Thymus (tissue), 11 donors: ENCODE measurements around the gene BRSK1. TPM values are rescaled to one million over a fixed set of nuclear protein-coding genes. Genes with fewer than 3 reads are reported as not detected.

Experiments
- DNase-seq, 9 donors: peaks; one replicate each; pipeline ENCODE4 v3.0.0-alpha.2; 2013; ENCODE audit warnings: low spot score in 9 of 9, low read depth in 6 of 9, missing footprints in 1 of 9
- H3K27ac ChIP-seq, 2 donors: one replicate each; pipeline ENCODE4 v1.5.1; 2013; ENCODE audit warnings: control low read depth in 1 of 2, low read depth in 1 of 2, low read length in 1 of 2, mild to moderate bottlenecking in 1 of 2, moderate library complexity in 1 of 2
- H3K27me3 ChIP-seq, 2 donors: one replicate each; pipeline ENCODE4 v1.5.1; 2013; ENCODE audit warnings: low read length in 1 of 2; ENCODE audit not compliant: control insufficient read depth in 2 of 2, insufficient read depth in 1 of 2
- H3K36me3 ChIP-seq, 2 donors: one replicate each; pipeline ENCODE4 v1.5.1; 2013; ENCODE audit warnings: low read length in 1 of 2, mild to moderate bottlenecking in 1 of 2, moderate library complexity in 1 of 2; ENCODE audit not compliant: control insufficient read depth in 2 of 2, insufficient read depth in 2 of 2
- H3K4me1 ChIP-seq, 2 donors: one replicate each; pipeline ENCODE4 v1.5.1; 2013; ENCODE audit warnings: low read length in 2 of 2; ENCODE audit not compliant: control insufficient read depth in 2 of 2, insufficient read depth in 2 of 2
- H3K4me3 ChIP-seq, 2 donors: one replicate each; pipeline ENCODE4 v1.5.1; 2013; ENCODE audit warnings: low read length in 2 of 2, control low read depth in 1 of 2, mild to moderate bottlenecking in 1 of 2
- H3K9me3 ChIP-seq, 2 donors: one replicate each; pipeline ENCODE4 v1.5.1; 2013; ENCODE audit warnings: low read length in 1 of 2, mild to moderate bottlenecking in 1 of 2; ENCODE audit not compliant: control insufficient read depth in 2 of 2, insufficient read depth in 1 of 2
- WGBS: extraction: QIAGEN DNeasy Blood & Tissue Kit; methylation state at CpG from one replicate; pipeline ENCODE4 v1.1.7; 2013; 5-methylcytosine and 5-hydroxymethylcytosine counted together
- polyA plus RNA-seq: library from polyadenylated mRNA; stranded (reverse); fragments of 200-250 nt; gene quantifications from one replicate; pipeline ENCODE4 v1.2.3, GENCODE V29; 2013
- total RNA-seq: library from RNA; stranded (reverse); fragments of 120-200 nt; gene quantifications from one replicate; pipeline ENCODE4 v1.2.4, GENCODE V29; 2013
- donor health status: healthy.

The BRSK1 gene
- total and polyA plus RNA-seq, 2 donors = 2.9 to 3.1 TPM

GRCh38 chr19:55358943-55359908, 75.4 kb downstream of the BRSK1 start:
- Histone ChIP-seq H3K4me1 (peaks cover 2 to 3% of the 10 kb centered on the region in 2 donors), H3K27ac (peak overlapping the region in 1 of 2 donors; percentile 72), H3K27me3 (peaks cover 22 to 66% of the 10 kb centered on the region in 2 donors), H3K36me3 (no peaks in the 10 kb centered on the region), H3K4me3 (no peak overlapping the region), H3K9me3 (no peaks in the 10 kb centered on the region)
- no peak for DNase-seq
- WGBS = 90% methylated on average over 32 of the region's 32 CpGs

GRCh38 chr19:55360902-55361301, 77.1 kb downstream of the BRSK1 start:
- Histone ChIP-seq H3K9me3 (no peaks in the 10 kb centered on the region), H3K4me3 (no peak overlapping the region), H3K4me1 (no peaks in the 10 kb centered on the region), H3K27ac (no peak overlapping the region), H3K36me3 (no peaks in the 10 kb centered on the region), H3K27me3 (peaks cover 6 to 62% of the 10 kb centered on the region in 2 donors)
- DNase-seq = no peak
- 92% methylated on average over 16 of the region's 16 CpGs for WGBS

Other genes starting within 250 kb of the BRSK1 start
- gene GP6, start 245.7 kb upstream of the BRSK1 start, total RNA-seq = not detected
- gene GP6, start 245.7 kb upstream of the BRSK1 start, polyA plus RNA-seq = 0.16 TPM
- 6.2 TPM for gene RDH13, start 220.8 kb upstream of the BRSK1 start, total RNA-seq
- 6.5 TPM for gene RDH13, start 220.8 kb upstream of the BRSK1 start, polyA plus RNA-seq
- gene EPS8L1, start 208.1 kb upstream of the BRSK1 start, total RNA-seq = 2.3 TPM
- 26.6 TPM for gene EPS8L1, start 208.1 kb upstream of the BRSK1 start, polyA plus RNA-seq
- 42.9 TPM for gene PPP1R12C, start 166.4 kb upstream of the BRSK1 start, total RNA-seq
- gene PPP1R12C, start 166.4 kb upstream of the BRSK1 start, polyA plus RNA-seq = 194 TPM
- 4.3 TPM for gene TNNT1, start 134.8 kb upstream of the BRSK1 start, total RNA-seq
- 11.9 TPM for gene TNNT1, start 134.8 kb upstream of the BRSK1 start, polyA plus RNA-seq
- gene TNNI3, start 126.3 kb upstream of the BRSK1 start, total RNA-seq = 0.14 TPM
- gene TNNI3, start 126.3 kb upstream of the BRSK1 start, polyA plus RNA-seq = 0.75 TPM
- gene DNAAF3, start 117.4 kb upstream of the BRSK1 start, total RNA-seq = 0.24 TPM
- gene DNAAF3, start 117.4 kb upstream of the BRSK1 start, polyA plus RNA-seq = 0.64 TPM
- gene SYT5, start 103.7 kb upstream of the BRSK1 start, total RNA-seq = 0.24 TPM
- gene SYT5, start 103.7 kb upstream of the BRSK1 start, polyA plus RNA-seq = 0.32 TPM
- gene PTPRH, start 74.5 kb upstream of the BRSK1 start, total RNA-seq = 0.28 TPM
- gene PTPRH, start 74.5 kb upstream of the BRSK1 start, polyA plus RNA-seq = 0.14 TPM
- gene TMEM86B, start 55.2 kb upstream of the BRSK1 start, total RNA-seq = 1.7 TPM
- 39.7 TPM for gene TMEM86B, start 55.2 kb upstream of the BRSK1 start, polyA plus RNA-seq
- gene PPP6R1, start 25.0 kb upstream of the BRSK1 start, total RNA-seq = 36.0 TPM
- 48.5 TPM for gene PPP6R1, start 25.0 kb upstream of the BRSK1 start, polyA plus RNA-seq
- gene HSPBP1, start 3.9 kb upstream of the BRSK1 start, total RNA-seq = 16.4 TPM
- gene HSPBP1, start 3.9 kb upstream of the BRSK1 start, polyA plus RNA-seq = 21.8 TPM
- gene TMEM150B, start 41.3 kb downstream of the BRSK1 start, total RNA-seq = 0.76 TPM
- 2.0 TPM for gene TMEM150B, start 41.3 kb downstream of the BRSK1 start, polyA plus RNA-seq
- 7.7 TPM for gene KMT5C, start 55.9 kb downstream of the BRSK1 start, total RNA-seq
- gene KMT5C, start 55.9 kb downstream of the BRSK1 start, polyA plus RNA-seq = 23.5 TPM
- gene COX6B2, start 70.7 kb downstream of the BRSK1 start, total RNA-seq = 2.6 TPM
- gene COX6B2, start 70.7 kb downstream of the BRSK1 start, polyA plus RNA-seq = 40.4 TPM
- gene GARIN5B, start 79.3 kb downstream of the BRSK1 start, total RNA-seq = not detected
- gene GARIN5B, start 79.3 kb downstream of the BRSK1 start, polyA plus RNA-seq = 0.05 TPM
- gene IL11, start 86.5 kb downstream of the BRSK1 start, total RNA-seq = 0.38 TPM
- gene IL11, start 86.5 kb downstream of the BRSK1 start, polyA plus RNA-seq = 1.5 TPM
- gene TMEM190, start 92.8 kb downstream of the BRSK1 start, total RNA-seq = 0.14 TPM
- 3.4 TPM for gene TMEM190, start 92.8 kb downstream of the BRSK1 start, polyA plus RNA-seq
- gene TMEM238, start 100.3 kb downstream of the BRSK1 start, total RNA-seq = 2.5 TPM
- 0.23 TPM for gene TMEM238, start 100.3 kb downstream of the BRSK1 start, polyA plus RNA-seq
- gene RPL28, start 101.9 kb downstream of the BRSK1 start, total RNA-seq = 667 TPM
- gene RPL28, start 101.9 kb downstream of the BRSK1 start, polyA plus RNA-seq = 2,578 TPM
- gene UBE2S, start 123.8 kb downstream of the BRSK1 start, total RNA-seq = 120 TPM
- 14.6 TPM for gene UBE2S, start 123.8 kb downstream of the BRSK1 start, polyA plus RNA-seq
- gene SHISA7, start 159.3 kb downstream of the BRSK1 start, total RNA-seq = 0.05 TPM
- 0.11 TPM for gene SHISA7, start 159.3 kb downstream of the BRSK1 start, polyA plus RNA-seq
- gene ISOC2, start 177.6 kb downstream of the BRSK1 start, total RNA-seq = 26.4 TPM
- 24.8 TPM for gene ISOC2, start 177.6 kb downstream of the BRSK1 start, polyA plus RNA-seq
- gene C19orf85, start 180.8 kb downstream of the BRSK1 start, total RNA-seq = not detected
- gene C19orf85, start 180.8 kb downstream of the BRSK1 start, polyA plus RNA-seq = not detected
- 1.1 TPM for gene ZNF628, start 192.6 kb downstream of the BRSK1 start, total RNA-seq
- gene ZNF628, start 192.6 kb downstream of the BRSK1 start, polyA plus RNA-seq = 4.8 TPM
- 116 TPM for gene NAT14, start 201.2 kb downstream of the BRSK1 start, total RNA-seq
- 58.2 TPM for gene NAT14, start 201.2 kb downstream of the BRSK1 start, polyA plus RNA-seq
- 0.80 TPM for gene SSC5D, start 204.4 kb downstream of the BRSK1 start, total RNA-seq
- 1.8 TPM for gene SSC5D, start 204.4 kb downstream of the BRSK1 start, polyA plus RNA-seq